IPS-NIHi7 (cell line): ENCODE data around the gene CYP11A1.

Source experiments
- DNase-seq: peaks from one replicate; pipeline ENCODE4 v3.0.0; 2012; ENCODE audit warnings: mixed read lengths; ENCODE audit errors: extremely low spot score

CYP11A1 gene

GRCh38 chr15:74322558-74323180 is 44.8 kb downstream of the CYP11A1 start:
- DNase-seq = peak; percentile 83

- peak; percentile 59 for DNase-seq
These were observed 46.8 kb downstream of the CYP11A1 start for GRCh38 chr15:74320352-74321247.

- DNase-seq = peak; percentile 83
These were observed 47.7 kb downstream of the CYP11A1 start for GRCh38 chr15:74319596-74320351.

- DNase-seq = no peak
These were observed 48.3 kb downstream of the CYP11A1 start for GRCh38 chr15:74319138-74319460.

- DNase-seq = no peak
These were observed 48.9 kb downstream of the CYP11A1 start for GRCh38 chr15:74318376-74319137.

- DNase-seq = no peak
These were observed 49.5 kb downstream of the CYP11A1 start for GRCh38 chr15:74317820-74318375.

- no peak for DNase-seq
These were observed 51.3 kb downstream of the CYP11A1 start for GRCh38 chr15:74316141-74316540.

- DNase-seq = no peak
These were observed 51.8 kb downstream of the CYP11A1 start for GRCh38 chr15:74315626-74316025.

GRCh38 chr15:74314795-74315438 is 52.5 kb downstream of the CYP11A1 start:
- no peak for DNase-seq

GRCh38 chr15:74313889-74314288 is 53.6 kb downstream of the CYP11A1 start:
- DNase-seq = no peak

GRCh38 chr15:74312445-74313007 is 54.9 kb downstream of the CYP11A1 start:
- no peak for DNase-seq

GRCh38 chr15:74311734-74312444 is 55.6 kb downstream of the CYP11A1 start:
- peak; percentile 67 for DNase-seq

GRCh38 chr15:74307827-74308811 is 59.3 kb downstream of the CYP11A1 start:
- DNase-seq = peak; percentile 76

GRCh38 chr15:74306781-74307217 is 60.6 kb downstream of the CYP11A1 start:
- no peak for DNase-seq

- no peak for DNase-seq
These were observed 61.8 kb downstream of the CYP11A1 start for GRCh38 chr15:74305687-74306086.

GRCh38 chr15:74304431-74304830 is 63.0 kb downstream of the CYP11A1 start:
- no peak for DNase-seq

- no peak for DNase-seq
These were observed 63.6 kb downstream of the CYP11A1 start for GRCh38 chr15:74303741-74304309.

GRCh38 chr15:74302821-74303359 is 64.6 kb downstream of the CYP11A1 start:
- peak; percentile 81 for DNase-seq
